D721Med (cell line): ENCODE results near the gene NAV2.
"Not testable (repeated sequence)": the region's sequence is repeated elsewhere in the genome, so short reads cannot be mapped to it uniquely, and the experiment has no call there.

Experiments
- DNase-seq: peaks from one replicate; pipeline ENCODE4 v3.0.0; 2011; ENCODE audit warnings: low spot score; ENCODE audit not compliant: insufficient read length
- FAIRE-seq: peaks from 2 replicates; lab custom pipeline; 2011; peaks lifted over from hg19 to GRCh38; lab: Jason Lieb, UNC
- TF ChIP-seq, protein P1 (sequence below): IDR thresholded peaks from 2 replicates; pipeline ENCODE4 v1.5.1; 2012; ENCODE audit warnings: mild to moderate bottlenecking, control low read depth; ENCODE audit not compliant: insufficient read depth; ENCODE audit errors: missing control alignments

The NAV2 gene

DNA sequence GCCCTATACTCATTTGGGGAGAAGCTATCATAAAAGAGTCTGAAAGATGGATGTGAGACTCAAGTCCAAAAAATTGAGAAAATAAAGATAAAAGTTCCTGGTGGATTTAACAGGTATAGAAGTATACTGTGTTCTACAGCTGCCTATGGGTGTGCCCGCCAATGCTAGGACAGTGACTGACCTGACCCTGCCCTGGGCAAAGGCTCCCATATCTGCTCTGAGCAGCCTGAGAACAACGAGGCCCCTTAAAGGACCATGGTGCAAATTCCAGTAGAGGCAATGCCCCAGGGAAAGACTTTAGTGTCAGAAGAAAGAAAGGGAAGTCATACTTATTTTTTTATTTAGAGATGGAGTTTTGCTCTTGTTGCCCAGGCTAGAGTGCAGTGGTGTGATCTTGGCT, 181.8 kb downstream of the NAV2 start:
- TF ChIP-seq, protein P1, sequence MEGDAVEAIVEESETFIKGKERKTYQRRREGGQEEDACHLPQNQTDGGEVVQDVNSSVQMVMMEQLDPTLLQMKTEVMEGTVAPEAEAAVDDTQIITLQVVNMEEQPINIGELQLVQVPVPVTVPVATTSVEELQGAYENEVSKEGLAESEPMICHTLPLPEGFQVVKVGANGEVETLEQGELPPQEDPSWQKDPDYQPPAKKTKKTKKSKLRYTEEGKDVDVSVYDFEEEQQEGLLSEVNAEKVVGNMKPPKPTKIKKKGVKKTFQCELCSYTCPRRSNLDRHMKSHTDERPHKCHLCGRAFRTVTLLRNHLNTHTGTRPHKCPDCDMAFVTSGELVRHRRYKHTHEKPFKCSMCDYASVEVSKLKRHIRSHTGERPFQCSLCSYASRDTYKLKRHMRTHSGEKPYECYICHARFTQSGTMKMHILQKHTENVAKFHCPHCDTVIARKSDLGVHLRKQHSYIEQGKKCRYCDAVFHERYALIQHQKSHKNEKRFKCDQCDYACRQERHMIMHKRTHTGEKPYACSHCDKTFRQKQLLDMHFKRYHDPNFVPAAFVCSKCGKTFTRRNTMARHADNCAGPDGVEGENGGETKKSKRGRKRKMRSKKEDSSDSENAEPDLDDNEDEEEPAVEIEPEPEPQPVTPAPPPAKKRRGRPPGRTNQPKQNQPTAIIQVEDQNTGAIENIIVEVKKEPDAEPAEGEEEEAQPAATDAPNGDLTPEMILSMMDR = no peak
- FAIRE-seq (no peak), DNase-seq (no peak)

DNA sequence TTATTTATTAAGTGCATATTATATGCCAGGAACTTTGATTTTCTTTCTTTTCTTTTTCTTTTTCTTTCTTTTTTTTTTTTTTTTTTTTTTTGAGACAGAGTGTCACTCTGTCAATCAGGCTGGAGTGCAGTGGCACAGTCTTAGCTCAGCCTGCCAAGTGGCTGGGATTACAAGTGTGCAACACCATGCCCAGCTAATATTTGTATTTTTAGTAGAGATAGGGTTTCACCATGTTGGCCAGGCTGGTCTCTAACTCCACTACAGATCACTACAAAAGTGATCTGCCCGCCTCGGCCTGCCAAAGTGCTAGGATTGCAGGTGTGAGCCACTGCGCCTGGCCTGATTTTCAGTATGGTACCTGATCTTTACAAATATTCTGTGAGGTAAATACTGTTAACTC, 182.4 kb downstream of the NAV2 start:
- not testable (repeated sequence) for DNase-seq, FAIRE-seq

DNA sequence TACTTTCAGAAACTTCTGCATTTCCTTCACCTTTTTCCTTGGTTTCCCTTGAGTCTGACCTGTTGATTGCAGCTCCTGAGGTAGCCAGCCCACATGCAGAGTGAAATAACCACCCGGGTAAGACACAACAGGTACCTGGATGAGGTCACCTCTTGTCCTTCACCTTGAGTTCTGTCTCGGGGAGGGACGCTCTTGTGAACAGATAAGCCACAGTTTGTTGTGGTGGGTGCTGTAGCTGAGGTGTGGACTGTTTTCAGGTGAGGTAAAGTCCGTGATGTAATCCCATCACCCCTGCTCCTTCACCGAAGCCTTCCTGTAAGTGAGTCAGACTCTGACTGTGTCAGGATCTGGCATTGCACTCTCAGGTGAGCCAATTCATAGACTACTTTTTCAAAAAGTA, 183.1 kb downstream of the NAV2 start:
- FAIRE-seq (no peak), DNase-seq (no peak)
- TF ChIP-seq, protein P1 = no peak

DNA sequence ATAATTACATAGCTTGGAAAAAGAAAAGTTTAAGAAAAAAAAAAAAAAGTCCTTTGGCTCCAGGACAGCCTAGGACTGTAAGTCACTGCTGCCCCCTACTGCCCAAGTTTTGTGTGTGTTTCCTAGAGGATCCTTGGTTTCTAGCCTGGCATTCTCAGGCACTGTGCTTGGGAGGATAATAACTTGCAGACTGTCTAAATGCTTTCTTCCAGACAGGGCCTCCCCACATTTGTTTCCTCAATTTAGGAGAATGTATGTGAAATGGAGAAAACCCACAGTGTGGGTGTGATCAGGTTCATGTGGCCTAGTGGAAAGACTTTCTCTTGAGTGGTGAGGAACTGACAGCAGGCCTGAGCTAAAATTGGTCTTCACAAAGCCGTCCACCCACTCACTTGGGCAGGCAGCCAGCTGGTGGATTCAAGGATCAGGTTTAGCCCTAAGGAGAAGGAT, 191.0 kb downstream of the NAV2 start:
- FAIRE-seq = no peak
- no peak for DNase-seq

DNA sequence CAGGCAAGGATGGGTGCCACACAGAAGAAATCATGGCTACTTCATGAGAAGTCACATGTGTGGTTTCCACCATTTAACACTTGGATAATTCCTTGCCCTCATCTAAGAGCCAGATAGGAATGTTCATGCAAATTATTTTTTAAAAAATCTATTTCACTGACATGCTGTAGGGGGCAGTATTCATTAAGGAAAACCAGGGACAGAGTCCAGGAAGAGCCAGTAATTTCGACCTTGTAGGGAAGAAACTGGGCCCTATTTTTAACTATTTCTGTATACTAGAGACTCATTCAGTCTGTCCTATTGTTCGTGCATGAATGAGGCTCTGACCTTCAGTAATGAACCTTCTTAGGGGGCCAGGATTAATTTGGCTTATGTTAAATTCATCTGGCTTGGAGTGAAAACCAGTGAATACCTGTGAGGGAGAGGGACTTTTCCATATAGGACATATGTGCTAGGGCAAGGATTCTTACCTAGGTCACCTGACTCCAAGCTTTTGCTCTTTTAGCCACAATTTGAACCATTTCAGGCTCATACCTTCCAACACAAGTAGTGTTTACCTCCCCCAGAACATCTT, 192.7 kb downstream of the NAV2 start:
- DNase-seq = no peak
- TF ChIP-seq, protein P1 = peak; percentile 57
- FAIRE-seq = no peak

More for the DNA sequence above, 191.0 kb downstream of the NAV2 start:
- TF ChIP-seq, protein P1 = peak; percentile 89

DNA sequence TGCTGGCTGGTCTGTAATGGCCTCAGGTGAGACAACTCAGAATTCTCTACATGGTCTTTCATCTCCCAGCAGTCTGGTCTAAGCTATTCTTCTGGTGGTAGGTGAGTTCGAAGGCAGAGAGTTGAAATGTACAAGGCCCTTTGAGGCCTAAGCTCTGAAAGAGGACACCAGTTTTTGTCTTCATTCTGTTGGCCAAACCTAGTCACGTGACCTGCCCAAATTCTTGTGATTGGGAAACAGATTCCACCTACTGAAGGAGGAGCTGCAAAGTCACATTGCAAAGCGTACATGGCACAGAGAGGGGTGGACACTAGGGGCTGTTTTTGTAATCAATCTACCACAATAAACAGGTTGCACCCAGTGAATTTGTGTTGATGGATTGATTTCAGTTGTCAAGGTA, 193.5 kb downstream of the NAV2 start:
- no peak for FAIRE-seq
- DNase-seq = no peak
- TF ChIP-seq, protein P1 = no peak

DNA sequence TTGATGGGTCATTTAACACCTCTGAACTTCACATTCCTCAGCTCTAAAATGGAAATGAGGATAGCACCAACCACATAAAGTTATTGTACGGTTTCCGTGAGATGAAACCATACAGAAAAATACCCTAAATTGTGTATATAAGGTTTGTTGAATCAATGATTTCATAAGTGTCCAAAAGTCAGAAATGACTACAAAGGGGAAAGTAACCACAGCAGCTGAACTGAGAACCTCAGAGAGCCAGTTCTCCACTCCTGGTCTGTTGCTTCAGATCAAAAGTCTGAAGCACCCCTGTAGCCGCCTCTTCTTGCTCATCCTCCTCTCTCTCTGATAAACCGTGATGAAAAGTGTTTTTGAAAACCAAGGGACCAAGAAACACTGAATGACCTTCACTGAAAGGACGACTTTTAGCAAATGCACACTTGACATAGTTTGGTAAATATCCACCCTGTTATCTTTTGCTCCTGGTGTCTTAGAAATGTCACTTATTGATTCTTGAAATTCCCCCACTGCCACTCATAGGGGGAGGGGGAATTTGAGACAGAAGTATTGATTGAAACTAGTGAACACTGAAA, 194.5 kb downstream of the NAV2 start:
- FAIRE-seq = no peak

More for the DNA sequence above, 194.5 kb downstream of the NAV2 start:
- DNase-seq = no peak
- TF ChIP-seq, protein P1 = no peak
